AG09319 (cell line): ENCODE results near the gene ASB5.
A peak's percentile ranks its signal among the peaks of the same experiment; 100 is the strongest.

Source experiments
- DNase-seq: peaks from one replicate; pipeline ENCODE4 v3.0.0-alpha.2; 2010; ENCODE audit warnings: low read depth; ENCODE audit errors: extremely low read depth
- CTCF ChIP-seq: IDR thresholded peaks from 2 replicates; pipeline ENCODE4 v1.5.1; 2011; ENCODE audit warnings: low read depth, mild to moderate bottlenecking, inconsistent platforms, low read length, moderate library complexity

The ASB5 gene

DNA sequence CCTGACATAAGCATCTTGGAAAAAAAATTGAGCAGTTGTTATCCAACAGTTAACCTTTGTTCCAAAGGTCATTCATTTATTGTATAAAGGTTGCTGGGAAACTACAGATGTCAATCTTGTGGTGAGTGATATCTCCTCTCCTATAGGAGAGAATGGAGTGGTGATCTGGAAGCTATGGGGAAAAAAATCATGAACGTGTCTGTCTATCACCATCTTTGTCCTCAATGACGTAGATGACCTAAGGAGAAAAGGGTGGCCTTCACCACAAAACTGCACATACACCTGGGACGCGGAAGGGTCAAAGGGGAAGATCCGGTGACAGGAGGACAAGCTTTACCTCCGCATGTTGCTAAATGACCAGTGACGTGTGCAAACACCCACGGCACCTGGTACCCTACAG lies 27.3 kb downstream of the ASB5 start:
- no peak for TF ChIP-seq CTCF
- DNase-seq: no peak

- DNase-seq: no peak
- TF ChIP-seq CTCF: no peak
Observed at GRCh38 chr4:176238826-176239225, 30.2 kb downstream of the ASB5 start.

DNA sequence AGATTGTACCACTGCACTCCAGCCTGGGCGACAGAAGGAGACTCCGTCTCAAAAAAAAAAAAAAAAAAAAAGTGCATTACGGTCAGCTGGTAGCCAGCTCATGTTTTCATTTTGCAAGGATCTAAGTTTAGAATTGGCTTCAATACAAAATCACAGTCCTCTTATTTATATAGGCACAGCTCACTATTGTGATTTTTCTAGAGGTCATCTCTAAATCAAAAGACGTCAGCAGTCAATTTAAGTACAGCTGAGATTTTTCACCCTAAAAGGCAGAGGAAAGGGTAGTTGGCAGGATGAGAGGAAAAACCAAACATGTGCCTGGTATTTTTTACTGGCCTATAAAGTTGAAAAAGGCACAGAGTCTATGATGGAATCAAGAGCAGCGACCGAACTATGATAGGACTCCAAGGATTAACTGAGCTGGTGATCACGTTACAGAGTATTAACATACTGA lies 30.8 kb downstream of the ASB5 start:
- DNase-seq: peak; percentile 10
- TF ChIP-seq CTCF: no peak

- no peak for DNase-seq
- TF ChIP-seq CTCF: no peak
Observed at GRCh38 chr4:176236946-176237345, 32.1 kb downstream of the ASB5 start.

- no peak for DNase-seq
- no peak for TF ChIP-seq CTCF
Observed at GRCh38 chr4:176230836-176231235, 38.2 kb downstream of the ASB5 start.

DNA sequence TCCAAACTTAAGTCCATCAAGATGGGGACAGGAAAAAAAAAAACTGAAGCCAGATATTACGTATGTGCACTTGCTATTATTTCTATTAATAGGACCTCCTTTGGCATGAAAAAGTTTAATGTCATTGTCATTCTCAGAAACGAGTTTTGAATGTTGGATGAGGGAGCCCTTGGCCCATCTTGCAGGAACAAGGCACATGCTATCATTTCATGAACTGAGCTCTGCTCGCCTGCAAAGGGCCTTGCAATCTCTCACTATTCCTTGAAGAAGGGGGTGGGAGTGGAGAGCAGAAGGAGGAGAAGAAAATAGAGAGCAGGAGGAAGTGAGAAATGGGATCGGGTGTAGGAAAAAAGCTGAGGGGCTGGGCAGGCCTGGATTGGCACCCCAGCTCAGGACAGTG lies 39.4 kb downstream of the ASB5 start:
- TF ChIP-seq CTCF: no peak
- DNase-seq: no peak

DNA sequence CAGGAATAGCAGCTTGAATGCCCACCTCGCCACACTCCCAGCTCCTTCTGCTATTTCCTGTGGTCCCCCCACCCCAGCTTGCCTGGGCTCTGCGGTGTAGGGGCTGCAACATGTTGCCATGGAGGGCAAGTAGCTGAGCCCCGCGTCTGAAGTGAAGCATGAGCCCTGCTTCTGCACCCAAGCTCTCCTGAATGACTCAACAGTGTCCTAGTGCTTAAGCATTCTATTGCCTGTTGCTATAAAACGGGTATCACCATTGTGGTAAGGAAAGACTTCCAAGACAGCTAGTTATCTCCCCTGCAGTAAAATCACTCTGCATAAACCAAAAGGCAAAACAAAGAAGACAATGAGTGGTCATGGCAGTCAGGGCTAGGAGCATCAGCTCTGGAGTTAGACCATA lies 42.3 kb downstream of the ASB5 start:
- DNase-seq: no peak
- TF ChIP-seq CTCF: no peak

- TF ChIP-seq CTCF: no peak
- no peak for DNase-seq
Observed at GRCh38 chr4:176223561-176223960, 45.5 kb downstream of the ASB5 start.
